Activated CD4-positive, alpha-beta T cell treated with anti-CD3 and anti-CD28 coated beads, Interleukin-2, amount 50 U/mL, for 1 hour (primary cell): ENCODE results near the gene LGALS9.
"Not testable (repeated sequence)": the region's sequence is repeated elsewhere in the genome, so short reads cannot be mapped to it uniquely, and the experiment has no call there.

ENCODE experiments used
- DNase-seq: peaks from one replicate; pipeline ENCODE4 v3.0.0-alpha.2; 2020

LGALS9 gene

DNA sequence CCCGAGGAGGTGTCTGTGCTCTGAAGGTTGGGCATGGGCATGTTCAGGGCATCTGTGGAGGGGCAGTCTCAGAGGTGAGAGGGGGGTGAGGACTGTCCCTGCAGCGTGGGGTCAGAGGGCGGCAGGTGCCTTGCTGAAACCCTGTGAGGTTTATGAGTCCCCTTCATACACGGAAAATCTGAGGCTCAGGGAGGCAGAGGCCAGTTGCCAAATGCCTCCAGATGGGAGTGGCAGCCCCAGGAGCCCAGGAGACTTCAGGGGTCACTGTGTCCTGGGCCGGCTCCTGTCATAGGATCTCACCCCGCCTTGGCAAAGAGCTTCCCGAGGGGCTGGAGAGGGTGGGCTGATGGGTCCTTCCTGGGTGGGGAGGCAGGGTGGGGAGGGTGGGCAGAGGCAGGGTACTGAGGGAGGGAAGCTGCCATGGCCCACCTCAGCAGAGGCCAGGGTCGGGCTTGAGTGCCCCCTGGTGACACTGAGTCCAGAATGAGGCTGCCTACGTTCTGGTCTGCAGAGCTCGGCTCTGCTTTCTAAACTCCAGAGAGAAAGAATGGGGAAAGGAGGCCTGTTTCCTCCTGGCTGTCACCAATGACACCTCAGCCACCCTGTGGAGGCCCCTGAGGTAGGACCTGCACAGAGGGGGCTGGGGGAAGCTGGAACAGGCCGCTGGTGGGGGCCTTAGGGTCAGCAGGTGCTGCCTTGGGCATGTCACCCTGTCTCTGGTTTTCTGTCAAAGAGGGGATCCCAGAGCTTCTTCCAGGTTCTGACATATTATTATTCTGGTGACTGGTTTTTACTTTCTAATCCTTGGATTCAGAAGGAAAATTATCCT lies 1.1 kb downstream of the LGALS9 start:
- DNase-seq = no peak

DNA sequence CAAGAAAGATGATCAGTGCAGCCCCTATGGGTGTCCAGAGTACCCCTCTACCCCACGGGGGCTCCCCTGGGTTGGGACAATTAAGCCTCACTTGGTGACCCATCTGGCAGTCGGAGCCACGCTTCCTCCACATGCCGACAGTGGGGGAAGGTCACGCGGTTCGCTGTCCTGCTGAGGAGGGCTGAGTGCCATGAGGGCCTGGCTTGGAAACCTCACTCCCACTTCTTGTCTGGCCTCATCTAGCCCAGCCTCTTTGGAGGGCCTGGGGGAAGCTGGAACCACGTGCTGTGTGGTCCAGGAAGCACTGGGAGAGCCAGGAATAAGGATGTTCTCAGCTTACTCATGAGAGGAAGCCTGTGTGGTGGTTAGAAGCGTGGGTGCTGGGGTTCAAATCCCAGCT lies 1.8 kb downstream of the LGALS9 start:
- DNase-seq = not testable (repeated sequence)

DNA sequence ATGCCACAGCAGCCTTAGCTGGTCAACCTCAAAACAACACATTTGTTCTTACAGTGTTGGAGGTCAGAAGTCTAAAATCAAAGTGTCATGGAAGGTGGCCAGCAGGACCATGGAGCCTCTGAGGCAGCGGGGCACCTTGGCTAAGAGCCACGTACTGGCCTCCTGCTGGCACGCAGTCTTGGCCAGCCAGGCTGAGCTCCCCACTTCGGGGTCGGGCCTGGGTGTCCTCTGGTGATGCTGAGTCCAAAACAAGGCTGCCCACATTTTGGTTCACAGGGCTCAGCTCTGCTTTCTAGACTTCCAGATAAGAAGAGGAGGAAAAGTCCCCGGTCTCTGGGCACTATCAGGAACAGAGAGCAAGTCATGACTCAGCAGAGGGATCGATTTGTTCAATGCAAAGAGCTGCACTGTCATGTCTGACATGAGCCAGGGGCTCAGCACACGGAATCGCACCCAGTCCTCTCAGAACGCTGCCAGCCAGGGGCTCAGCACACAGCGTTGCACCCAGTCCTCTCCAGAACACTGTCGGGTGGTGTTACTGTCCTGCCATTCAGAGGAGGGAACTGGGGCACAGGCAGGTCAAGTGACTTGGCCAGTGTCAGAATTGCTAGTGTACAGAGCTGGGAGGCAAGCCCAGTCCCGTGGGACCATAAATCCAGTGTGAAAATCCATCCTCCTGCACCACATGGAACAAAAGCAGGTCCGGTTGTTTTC lies 2.5 kb downstream of the LGALS9 start:
- no peak for DNase-seq

DNA sequence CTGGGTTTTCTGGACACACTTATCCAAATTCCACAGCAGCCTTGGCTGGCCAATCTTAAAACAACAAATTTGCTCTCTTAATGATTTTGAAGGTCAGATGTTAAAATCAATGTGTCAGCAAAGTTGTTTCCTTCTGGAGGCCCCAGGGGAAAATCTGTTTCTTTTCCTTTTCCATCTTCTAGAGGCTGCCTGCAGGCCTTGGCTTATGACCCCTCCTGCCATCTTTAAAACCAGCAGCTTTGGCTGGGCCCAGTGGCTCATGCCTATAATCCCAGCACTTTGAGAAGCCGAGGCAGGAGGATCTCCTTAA lies 3.0 kb downstream of the LGALS9 start:
- no peak for DNase-seq

DNA sequence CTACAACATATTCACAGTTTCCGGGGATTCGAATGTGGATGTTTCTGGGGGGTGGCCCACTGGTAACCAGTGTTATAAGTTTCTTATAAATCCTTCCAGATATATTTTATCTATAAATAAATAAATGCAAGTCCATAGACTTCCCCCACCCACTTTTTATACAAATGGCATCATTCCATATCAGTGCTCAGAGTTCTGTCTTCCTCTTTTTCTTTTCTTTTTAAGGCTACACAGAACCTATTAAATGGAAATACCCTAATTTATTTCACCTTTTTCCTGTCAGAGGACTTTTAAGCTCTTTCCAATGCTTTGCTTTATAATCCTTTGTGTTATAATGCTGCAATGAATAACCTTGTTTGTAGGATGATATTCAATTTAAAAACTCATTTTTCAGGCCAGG lies 3.8 kb downstream of the LGALS9 start:
- no peak for DNase-seq

DNA sequence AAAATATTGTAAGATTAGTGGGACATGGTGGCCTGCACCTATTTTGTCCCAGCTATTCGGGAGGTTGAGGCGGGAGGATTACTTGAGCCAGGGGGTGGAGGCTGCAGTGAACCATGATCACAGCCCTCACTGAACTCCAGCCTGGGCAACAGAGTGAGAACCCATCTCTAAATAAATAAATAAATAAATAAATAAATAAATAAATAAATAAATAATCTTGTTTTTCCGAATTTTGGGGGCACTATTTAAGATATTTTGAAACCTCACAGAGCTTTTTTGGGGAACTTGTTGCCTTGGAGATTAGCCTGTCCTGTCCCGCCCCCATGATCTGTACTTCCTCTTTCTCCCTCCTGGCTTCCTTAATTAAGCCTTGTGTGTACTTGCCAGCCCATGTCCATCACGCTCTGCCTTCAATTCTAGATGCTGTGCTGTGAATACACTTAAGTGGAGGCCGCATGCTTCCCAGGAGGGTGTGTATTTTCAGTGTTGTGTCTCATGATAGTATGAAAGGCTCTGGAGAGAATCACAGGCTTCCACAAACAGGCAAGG lies 4.4 kb downstream of the LGALS9 start:
- DNase-seq = no peak

DNA sequence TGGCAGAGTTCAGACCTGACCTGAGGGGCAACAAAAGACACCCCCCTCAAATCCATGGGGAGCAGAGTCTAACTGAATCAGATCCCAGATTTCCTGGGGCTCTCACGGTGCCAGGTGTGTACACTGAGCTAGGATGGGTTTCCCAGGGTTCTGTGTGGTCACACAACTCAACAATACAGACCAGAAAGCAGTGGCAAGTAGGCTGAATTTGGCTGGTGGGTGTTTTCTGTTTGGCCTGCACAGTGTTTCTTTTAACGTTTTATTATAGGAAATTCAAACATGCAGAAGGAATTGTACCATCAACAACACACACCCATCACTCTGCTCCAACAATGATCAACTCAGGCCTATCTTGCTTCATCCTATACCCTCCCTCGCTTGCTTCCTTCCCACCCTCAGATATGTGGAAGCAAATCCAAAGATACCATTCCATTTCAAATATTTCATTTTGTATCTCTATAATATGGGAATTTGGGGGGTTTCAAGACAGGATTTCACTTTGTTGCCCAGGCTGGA lies 5.1 kb downstream of the LGALS9 start:
- DNase-seq = not testable (repeated sequence)

DNA sequence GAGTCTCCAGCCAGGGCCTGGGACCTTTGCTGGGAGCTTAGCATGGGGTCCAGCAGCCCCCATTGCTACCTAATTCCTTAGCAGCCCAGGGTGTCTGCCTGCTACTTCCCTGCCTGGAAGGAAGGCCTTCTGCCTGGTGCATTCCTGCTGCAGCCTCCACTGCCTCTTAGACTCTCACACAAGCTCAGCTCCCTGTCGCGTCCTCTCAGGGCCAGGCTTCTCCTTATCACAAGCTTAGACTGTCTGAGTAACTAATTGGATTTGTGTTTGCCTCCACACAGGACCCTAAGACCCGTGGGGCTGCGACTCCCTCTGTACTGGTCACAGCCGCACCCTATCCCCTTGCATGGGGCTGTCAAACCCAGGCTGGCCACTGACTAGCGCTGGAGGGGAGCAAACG lies 6.8 kb downstream of the LGALS9 start:
- not testable (repeated sequence) for DNase-seq

DNA sequence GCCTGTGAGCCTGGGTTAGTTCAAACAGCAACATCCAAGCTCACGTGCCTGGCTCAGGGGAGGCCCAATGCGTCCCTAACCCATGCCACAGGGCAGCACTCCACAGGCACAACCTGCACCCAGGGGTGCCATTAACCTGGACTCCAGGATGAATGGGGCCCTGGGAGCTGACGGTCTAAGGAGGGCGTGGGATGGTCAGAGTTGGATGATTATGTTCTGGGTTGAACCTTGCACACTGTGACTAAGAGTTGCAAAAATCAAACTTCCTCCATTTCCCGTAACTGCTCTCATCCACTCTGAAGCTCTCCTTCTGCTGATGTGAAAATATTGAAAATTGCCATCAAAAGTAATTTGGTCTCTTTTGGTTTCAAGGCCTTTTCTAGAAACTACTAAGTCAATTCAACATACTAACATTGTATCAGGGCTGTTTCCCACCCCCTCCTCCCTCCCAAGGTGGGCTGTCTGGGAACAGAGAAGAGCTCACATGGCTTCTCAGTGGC lies 7.5 kb downstream of the LGALS9 start:
- DNase-seq = not testable (repeated sequence)

DNA sequence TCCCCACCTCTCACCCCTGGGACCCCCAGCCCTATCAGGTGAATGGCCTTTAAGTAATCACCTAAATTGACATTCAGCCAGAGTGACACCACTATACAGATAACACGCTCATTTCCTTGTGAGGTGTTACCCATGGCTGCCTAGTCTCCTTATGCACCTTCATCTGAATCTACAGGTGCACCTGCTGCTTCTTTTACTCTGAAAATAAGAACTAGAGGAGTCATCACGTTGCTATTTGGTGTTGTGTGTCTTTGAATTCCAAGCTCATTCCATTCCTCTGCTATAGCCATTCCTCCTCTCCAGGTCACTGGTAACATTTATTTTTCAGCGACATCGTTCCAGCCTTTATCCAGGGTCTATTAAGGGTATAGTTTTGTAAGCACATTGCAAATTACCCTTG lies 9.8 kb downstream of the LGALS9 start:
- no peak for DNase-seq

DNA sequence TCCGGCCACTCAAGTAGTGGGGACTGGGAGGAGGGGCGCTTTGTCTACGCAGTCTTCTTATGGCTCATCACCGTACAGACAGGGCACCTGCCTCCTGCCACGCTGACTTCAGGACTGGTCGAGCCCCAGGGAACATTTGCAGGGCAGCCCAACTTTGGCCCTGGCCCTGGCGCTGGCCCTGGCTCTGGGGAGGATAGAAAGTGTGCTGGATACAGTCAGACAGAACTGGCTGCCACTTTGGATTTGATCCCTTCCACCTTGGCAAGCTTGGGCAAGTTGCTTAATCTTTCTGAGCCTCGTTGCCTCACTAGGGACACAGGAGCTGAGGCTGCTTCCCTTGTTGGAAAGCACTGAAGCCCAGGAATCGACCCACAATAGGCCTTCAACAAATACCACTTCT lies 13.6 kb downstream of the LGALS9 start:
- no peak for DNase-seq

DNA sequence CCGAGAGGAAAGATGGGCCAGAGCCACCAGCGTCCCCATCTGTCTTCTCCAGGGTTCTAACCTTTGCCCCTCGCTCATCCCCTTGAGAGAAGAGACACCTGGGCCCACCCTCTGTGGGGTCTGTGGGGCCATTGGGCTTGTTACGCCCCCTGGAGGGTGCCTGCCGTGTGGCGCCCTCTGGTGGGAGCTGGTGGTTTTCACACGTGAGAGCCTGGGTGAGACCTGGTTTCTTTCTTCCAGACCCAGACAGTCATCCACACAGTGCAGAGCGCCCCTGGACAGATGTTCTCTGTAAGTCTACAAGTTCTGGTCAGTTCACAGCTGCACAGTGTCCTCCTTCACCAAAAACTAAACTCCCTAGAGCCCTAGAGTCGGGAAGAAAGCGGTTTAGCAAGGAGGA lies 14.6 kb downstream of the LGALS9 start:
- DNase-seq = not testable (repeated sequence)

DNA sequence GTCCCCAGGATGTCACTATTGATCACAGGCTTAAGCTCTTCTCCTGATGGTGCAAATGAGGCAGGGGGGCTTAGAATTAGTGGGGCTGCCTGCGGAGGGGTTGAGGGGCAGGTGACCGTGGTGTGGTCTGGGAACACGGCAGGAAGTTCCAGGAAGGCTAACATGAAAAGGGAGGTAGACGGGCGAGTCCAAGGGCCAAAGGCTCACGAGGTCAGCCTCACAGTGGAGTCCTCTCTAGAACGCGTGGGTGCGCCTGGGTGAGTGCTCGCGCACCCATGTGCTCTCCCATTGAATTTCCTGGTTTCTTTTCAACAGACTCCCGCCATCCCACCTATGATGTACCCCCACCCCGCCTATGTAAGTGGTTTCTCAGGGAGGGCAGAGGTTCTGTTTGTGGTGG lies 15.2 kb downstream of the LGALS9 start:
- DNase-seq = no peak

DNA sequence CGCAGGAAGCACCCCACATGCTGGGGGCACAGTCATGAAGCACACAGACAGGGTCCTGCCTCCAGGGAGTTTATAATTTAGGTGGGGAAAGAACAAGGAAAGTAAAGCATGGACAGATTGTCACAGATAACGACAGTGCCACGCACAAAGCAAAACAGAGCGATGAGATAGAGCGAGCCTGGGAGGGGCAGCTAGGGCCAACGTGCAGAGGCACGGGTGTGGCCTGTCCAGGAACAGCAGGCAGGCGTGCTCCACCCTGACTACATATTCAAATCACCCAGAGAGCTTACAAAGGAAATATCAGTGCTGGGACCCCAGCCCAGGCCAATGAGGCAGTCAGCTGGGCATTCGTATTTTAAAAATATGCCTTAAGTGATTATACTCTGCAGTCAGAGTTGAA lies 16.8 kb downstream of the LGALS9 start:
- DNase-seq = no peak

DNA sequence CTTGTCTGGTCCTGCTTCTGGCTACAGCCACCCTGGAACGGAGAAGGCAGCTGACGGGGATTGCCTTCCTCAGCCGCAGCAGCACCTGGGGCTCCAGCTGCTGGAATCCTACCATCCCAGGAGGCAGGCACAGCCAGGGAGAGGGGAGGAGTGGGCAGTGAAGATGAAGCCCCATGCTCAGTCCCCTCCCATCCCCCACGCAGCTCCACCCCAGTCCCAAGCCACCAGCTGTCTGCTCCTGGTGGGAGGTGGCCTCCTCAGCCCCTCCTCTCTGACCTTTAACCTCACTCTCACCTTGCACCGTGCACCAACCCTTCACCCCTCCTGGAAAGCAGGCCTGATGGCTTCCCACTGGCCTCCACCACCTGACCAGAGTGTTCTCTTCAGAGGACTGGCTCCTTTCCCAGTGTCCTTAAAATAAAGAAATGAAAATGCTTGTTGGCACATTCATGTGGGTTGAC lies 18.2 kb downstream of the LGALS9 start:
- DNase-seq = not testable (repeated sequence)

DNA sequence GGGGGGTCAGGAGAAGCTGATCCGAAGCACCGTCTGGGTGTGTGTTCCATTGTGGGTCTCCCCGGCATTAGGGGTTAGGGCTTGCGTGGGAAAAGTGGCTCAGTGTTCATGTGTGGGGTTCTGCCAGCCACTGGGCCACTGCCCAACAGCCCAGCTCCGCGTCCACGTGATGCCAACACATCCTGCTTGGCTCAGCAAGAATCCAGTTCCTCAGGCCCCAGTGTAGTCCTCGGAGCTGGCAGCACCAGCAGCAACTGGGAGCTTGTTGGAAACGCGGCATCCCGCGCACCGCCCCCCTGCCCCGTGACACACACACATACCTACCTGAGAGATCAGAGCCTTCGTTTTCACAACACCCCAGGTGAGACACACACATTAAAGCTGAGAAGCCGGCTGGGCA lies 18.9 kb downstream of the LGALS9 start:
- DNase-seq = no peak

DNA sequence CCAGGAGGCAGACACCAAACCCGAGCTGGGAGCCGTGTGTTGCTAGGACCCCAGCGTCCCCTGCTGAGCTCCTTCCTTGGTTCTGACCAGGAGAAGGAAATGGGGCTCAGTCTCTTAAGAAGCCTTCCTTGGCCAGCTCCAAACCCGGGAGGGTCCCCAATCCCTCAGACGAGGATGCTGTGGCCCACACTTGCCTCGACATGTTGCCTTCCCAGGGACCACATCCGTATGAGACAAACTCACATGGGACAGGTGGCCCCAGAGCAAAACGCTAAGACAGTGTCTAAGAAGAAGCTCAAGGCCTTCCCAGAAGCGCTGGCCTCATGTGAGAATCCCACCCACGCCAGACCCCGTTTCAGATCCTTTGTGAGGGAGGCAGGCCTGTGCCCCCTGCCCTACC lies 19.8 kb downstream of the LGALS9 start:
- DNase-seq = no peak

DNA sequence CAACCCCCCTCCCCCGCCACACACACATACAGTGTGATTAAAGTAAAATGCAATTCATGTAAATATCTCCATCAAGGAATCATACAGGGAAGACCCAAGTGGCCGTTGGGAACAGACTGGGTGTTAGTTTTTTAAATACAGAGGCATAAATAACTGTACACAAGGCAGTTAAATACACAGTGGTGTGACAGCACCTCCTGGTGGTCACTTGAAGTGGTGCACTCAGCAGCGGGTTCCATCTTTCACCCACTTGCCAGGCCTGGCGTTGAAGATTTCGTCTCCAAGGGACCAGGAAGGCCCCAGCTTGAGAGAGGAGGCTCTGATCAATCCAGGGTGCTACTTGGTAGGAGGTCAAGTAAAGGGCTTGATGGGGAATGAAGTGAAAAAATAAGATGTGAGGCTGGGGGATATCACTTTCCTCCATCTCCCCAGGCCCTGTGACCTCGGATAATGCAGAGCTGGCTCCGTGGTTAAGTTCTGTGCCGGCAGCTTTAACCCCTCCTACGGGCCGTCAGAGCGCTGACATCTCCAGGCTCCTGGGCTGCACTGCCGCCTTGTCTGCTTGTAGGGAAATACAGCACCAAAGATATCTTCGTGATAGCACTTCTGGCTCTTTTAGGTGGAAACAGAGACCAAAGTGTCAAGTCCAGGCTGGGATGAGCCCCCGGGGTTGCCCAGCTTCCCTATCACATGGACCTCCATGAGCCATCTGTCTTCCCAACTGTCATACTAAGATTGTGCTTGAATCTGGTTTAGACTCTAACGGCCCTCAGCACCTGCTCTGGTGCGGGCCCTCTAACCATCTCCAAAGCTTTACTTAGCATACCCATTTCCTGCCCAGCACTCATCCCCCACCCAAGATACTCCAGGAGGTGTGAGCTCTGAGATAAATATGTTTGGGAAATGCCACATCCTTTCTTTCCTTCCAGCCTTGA lies 20.7 kb downstream of the LGALS9 start:
- peak; percentile 70 for DNase-seq

DNA sequence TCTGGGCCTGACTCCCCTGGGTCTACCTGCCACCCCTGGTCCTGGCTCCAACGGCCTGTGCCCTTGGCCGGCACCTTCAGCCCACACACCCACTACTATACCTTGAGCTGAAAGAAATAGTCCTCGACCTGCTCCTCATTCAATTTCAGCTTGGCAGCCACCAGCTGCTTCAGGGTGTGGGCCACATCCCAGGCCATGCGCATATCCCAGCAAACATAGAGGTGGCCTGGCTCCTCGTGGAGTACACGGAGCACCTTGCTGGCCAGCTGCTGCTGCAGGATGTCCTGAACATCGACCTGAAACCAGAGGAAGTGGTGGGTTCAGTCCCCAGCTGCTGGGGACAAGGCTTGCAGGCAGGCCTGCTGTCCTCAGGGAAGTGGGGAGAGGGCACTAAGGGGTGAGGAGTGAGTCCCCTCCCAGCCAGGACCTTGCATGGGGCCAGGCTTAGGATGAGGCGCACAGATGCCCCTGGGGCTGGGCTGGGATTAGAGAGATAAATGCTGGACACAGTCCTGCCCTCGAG lies 22.5 kb downstream of the LGALS9 start:
- DNase-seq = not testable (repeated sequence)

DNA sequence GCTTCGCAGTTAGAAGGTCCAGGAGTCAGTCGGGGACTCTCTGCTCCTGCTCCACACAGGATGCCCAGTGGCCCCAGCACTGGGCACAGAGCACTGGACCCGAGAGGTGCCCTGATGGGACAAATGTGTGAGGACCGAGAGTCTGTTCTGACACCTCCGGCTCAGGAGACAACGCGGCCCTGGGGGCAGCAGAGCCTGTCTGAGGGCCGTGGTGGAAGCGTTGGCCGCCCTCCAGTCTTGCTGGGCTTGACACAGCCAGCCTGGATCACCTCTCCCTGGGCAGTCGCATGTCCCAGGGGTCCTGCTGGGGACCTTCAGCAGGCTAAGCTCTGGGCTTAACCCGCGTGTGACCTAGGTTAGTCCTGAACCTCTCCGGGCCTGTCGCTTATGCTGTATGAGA lies 23.1 kb downstream of the LGALS9 start:
- DNase-seq = no peak

DNA sequence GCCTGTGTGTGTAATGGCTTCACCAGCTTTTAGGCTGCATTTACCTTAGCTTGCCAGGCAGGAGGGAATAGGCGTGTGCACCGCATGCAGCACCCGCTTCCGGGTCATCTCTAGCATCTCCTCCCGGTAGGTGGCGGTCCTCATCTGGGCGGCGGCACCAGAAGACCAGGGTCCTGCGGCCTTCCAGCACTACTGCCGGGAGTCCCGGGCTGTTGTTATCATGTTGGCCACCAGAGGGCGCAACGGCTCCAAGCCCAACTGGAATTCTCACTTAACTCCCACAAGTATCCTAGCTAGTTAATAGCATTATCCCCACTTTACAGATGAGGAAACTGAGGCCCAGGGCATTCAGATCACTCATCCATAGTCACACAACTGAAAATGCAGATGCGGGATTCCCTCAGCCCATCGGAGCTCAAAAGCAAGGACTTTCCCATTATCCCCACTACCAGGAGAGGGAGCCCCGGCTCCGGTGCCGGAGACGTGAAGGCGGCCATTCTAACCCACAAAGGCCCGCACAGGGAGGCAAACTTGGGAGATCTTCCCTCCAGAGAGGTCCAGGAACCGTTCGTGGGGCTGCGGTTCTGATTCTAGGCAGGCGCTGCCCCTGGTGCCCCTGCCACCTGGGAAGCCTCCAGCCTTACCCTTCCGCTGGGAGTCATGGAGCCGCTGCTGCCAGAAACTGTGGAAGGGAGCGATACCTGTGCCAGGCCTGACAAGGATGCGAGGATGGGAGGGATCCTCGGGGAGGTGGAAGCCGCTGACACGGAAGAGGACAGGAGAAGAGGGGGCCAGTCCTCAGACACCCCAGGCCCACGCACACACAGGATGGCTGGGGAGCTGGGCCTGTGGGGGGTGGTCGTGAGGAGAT lies 23.9 kb downstream of the LGALS9 start:
- peak; percentile 64 for DNase-seq
